Caki2 (cell line): ENCODE results near the gene NCAPD2. TPM values are rescaled to one million over a fixed set of nuclear protein-coding genes. Genes with fewer than 3 reads are reported as not detected.
"Not testable (repeated sequence)": the region's sequence is repeated elsewhere in the genome, so short reads cannot be mapped to it uniquely, and the experiment has no call there.

Experiments used
- DNase-seq: peaks from one replicate; pipeline ENCODE4 v3.0.0-alpha.2; 2015; ENCODE audit warnings: low read depth
- in situ Hi-C: cut with HindIII; loops from 2 replicates; pipeline ENCODE4 v1.10.0; 2016; ENCODE audit warnings: low sequenced_read_pairs, low pct_unique_long_range_greater_than_20kb, mixed read lengths
- total RNA-seq: library from RNA; depleted of rRNA; stranded (reverse); fragments of >200 nt; shearing (Covaris generic); gene quantifications from 2 replicates; pipeline ENCODE4 v1.2.3, GENCODE V29; 2014; ENCODE audit warnings: low replicate concordance

The NCAPD2 gene
- total RNA-seq, 1 experiment from 2014 or later: 97.5 TPM

DNA sequence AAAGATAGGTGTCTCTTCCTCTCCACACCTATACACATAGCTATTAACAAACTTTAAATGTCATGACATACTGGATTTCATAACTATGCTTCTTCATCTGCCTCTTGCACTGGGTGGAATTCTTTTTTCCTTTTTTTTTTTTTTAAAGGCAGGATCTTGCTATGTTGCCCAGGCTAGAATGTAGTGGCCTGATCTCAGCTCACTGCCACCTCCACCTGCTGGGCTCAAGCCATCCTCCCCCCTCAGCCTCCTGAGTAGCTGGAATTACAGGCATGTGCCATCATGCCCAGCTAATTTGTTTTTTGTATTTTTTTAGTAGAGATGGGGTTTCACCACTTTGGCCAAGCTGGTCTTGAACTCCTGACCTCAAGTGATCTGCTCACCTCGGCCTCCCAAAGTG is 5.7 kb upstream of the NCAPD2 start:
- no peak for DNase-seq
- in situ Hi-C loops: no loop called here

DNA sequence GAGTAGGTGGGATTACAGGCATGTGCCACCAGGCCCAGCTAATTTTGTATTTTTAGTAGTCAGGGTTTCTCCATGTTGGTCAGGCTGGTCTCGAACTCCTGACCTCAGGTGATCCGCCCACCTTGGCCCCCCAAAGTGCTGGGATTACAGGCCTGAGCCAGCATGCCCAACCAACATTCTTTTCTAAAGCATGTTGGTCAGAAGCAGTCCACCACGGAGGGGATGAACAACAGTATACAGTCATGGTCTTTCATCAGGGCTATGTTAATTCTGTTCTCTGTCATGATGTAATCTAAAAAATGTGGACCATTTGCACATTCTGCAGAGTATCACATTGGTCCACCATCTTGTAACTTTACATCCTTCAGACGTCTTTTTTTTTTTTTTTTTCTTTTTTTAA is 4.5 kb upstream of the NCAPD2 start:
- in situ Hi-C loops: no loop called here
- no peak for DNase-seq

DNA sequence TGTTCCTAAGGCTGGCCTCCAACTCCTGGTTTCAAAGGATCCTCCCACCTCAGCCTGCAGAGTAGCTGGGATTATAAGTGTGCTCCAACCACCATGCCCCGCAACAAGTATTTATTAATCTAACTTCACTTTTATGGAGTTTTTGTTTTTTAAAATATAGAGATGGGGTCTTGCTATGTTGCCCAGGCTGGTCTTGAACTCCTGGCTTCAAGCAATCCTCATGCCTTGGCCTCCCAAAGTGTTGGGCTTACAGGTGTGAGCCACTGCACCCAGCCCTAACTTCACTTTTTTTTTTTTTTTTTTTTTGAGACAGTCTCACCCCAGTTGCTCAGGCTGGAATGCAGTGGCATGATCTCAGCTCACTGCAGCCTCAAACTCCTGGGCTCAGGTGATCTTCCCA is 3.2 kb upstream of the NCAPD2 start:
- DNase-seq, in situ Hi-C loops: not testable (repeated sequence)

DNA sequence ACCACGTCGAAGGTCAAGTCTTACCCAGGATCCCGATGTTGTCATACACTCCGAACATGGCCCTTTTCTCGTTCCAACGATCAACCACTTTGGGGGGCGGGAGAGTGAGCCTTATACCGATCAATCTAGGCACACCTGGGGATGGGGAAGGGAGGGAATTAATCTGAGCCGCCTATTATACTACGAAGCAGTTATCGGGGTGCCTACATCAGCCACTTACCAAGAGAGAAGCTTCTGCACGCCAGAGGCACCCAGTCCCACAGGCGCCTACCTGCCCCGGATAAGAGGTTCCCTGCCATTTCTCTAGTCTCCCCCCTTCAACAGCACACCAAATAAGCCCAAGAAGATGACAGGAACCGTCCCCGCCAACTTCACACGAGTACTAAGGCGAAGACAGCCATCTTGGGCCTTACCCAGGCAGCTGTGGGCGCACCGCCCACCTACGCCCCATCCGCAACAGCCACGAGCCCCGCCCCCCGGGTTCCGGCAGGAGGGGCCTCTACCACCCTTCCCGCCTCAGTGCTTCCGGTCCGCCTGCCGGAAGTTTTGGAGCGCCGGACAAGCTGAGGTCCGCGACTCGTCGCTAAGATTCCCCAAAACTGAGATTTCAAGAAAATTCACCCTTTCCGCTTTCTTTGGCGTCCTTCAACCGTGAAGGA is 935 bp upstream of the NCAPD2 start, which contains the start of gene MRPL51:
Gene MRPL51, minus strand, starts transcription at position 425 of the 659 bp plus-strand sequence. Its CDS starts 126 bp downstream, at position 299.
- DNase-seq: peak; percentile 91
- in situ Hi-C loops: no loop called here

DNA sequence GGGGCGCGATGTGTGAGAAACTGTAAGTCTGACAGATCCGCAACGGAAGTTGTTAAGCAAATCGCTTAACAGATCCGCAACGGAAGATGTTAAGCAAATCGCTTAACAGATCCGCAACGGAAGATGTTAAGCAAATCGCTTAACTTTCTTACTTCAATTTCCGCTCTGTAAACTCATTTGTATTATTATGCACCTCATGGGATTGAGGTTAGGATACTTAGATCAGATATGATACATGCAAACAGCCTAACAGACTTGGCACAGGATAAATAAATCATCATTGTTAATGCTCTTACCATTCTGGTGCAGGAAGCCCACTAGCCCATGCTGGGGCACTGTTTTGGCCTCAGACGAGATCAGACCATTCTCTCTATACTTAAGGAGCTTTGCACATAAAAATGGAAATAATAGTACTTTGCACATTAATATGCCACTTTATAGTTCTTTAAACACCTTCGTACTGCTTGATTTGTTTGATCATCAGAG is 399 bp downstream of the NCAPD2 start:
- no peak for DNase-seq
- in situ Hi-C loops: no loop called here

DNA sequence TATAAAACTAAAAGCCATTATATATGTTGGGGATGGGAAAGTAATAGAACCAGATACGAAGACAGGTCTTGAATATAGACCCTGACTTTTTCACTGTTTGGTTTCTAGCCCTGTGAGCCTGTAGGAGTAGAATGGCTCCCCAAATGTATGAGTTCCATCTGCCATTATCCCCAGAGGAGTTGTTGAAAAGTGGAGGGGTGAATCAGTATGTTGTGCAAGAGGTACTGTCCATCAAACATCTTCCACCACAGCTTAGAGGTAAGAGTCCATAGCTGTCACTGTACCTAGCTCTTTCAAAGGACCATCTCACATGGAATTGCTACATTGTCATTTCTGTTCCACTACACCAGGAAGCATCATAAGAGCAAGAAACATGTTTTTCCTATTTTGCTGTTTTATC is 1.1 kb downstream of the NCAPD2 start:
- in situ Hi-C loops: no loop called here
- no peak for DNase-seq

DNA sequence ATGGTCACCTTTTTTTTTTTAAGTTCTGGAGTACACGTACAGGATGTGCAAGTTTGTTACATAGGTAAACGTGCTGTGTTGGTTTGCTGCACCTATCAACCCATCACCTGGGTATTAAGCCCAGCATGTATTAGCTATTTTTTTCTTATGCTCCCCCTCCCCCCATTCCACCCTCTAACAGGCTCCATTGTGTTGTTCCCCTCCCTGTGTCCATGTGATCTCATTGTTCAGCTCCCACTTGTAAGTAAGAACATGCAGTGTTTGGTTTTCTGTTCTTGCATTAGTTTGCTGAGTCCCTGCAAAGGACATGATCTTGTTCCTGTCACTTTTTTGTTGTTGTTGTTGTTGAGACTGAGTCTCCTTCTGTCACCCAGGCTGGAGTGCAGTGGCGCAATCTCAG is 3.4 kb downstream of the NCAPD2 start:
- in situ Hi-C loops, DNase-seq: not testable (repeated sequence)

DNA sequence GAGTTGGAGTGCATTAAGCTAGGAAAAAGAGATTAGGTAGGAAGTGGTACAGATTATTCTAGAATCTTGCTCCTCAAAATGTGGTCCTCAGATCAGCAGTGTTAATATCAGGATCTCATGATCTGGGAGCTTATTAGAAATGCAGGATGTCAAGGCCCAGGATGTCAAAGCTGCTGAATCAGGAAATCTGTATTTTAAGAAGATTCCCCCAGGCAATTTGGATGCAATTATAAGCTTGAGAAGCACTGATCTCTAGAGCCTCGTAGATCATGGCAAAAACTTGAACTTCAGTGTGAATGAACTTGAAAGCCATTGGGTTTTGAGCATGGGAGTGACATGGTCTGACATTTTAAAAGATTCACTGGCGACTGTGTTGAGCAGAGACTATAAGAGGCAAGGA is 6.6 kb downstream of the NCAPD2 start:
- in situ Hi-C loops: no loop called here

DNA sequence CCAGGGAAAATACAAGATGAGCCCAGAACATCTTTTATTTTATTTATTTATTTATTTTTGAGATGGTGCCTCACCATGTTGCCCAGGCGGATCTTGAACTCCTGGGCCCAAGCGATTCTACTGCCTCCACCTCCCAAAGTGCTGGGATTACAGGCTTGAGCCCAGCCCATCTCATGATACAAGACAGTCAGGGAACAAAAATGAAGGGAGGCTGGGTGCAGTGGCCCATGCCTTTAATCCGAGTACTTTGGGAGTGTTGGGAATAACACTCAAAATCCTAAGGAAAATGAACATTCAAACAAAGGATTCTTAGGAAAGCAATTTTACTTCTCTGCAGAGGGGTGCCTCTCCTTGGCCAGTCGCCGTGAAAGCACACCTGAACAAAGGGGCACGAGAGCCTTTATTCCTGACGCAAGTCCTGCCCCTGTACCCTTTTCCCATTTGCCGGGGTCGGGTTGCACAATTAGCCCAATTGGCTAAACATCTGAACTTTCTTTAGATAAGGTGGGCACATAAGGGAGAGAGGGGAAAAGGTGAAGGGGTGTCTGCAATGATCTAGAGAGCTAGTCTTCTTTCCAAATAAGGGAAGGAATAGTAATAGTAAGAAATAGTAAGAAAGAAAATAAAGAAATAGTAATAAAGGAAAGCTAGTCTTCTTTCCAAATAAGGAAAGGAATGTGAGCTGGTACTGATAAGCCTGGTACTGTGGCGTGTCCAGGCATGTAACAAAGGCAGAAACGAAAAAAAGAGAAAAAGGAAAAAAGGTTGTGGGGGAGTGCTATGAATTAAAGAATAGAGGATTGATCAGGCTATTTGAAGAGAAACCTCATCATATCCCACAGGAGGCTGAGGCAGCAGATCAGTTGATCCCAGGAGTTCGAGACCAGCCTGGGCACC is 13.4 kb downstream of the NCAPD2 start:
- in situ Hi-C loops: no loop called here
- DNase-seq: peak; percentile 23

More for the DNA sequence above, 6.6 kb downstream of the NCAPD2 start:
- no peak for DNase-seq

DNA sequence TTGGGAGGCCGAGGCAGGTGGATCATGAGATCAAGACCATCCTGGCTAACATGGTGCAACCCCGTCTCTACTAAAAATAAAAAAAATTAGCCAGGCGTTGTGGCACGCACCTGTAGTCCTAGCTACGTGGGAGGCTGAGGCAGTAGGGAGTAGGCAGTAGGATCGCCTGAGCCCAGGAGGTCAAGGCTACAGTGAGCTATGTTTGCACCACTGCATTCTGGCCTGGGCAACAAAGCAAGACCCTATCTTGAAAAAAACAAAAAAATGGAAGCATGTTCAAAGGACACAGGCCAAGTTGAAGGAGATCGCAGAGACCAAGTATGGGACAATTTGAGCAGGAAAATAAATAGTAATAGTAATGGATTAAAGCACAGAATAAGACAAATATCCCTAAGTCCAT is 14.2 kb downstream of the NCAPD2 start:
- in situ Hi-C loops: no loop called here
- DNase-seq: no peak

DNA sequence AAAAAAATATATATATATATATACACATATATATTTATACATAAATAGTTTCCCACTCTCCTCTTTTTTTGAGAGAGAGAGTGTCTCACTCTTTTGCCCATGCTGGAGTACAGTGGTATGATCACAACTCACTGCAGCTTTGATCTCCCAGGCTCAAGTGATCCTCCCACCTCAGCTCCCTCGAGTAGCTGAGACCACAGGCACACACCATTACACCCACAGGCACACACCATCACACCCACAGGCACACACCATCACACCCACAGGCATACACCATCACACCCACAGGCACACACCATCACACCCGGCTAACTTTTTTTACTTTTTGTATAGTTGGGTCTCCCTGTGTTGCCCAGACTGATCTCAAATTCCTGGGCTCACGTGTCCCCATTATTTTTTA is 26.3 kb downstream of the NCAPD2 start:
- no peak for DNase-seq
- in situ Hi-C loops: no loop called here

DNA sequence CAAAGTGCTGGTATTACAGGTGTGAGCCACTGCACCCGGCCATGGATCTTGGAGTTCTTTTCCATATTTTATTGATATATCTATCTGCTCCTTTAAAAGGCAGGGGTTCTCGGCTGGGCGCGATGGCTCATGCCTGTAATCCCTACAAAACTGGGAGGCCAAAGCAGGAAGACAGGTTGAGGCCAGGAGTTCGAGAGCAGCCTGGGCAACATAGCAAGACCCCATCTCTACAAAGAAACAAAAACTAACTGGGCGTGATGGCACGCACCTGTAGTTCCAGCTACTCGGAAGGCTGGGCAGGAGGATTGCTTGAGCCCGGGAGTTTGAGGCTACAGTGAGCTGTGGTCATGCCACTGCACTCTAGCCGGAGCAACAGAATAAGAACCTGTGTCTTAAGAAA is 28.3 kb downstream of the NCAPD2 start:
- DNase-seq: no peak
- in situ Hi-C loops: no loop called here

DNA sequence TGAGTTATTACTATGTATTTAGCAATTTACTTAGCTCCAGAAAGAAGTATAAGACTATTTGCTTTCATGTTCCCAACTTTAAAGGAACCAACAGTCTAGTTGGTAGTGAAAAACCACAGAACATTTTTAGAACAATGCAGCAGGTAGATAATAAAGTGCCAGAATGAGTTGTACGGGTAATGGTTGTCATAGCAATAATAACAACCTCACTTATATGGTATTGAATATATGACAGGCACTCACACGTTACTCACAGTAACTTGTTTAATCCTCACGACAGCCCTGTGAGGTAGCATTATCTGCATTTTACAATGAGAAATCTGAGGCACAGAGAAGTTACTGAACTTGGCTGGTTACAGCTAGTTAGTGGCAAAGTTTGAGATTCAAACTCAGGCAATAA is 29.8 kb downstream of the NCAPD2 start:
- in situ Hi-C loops: no loop called here
- DNase-seq: no peak

DNA sequence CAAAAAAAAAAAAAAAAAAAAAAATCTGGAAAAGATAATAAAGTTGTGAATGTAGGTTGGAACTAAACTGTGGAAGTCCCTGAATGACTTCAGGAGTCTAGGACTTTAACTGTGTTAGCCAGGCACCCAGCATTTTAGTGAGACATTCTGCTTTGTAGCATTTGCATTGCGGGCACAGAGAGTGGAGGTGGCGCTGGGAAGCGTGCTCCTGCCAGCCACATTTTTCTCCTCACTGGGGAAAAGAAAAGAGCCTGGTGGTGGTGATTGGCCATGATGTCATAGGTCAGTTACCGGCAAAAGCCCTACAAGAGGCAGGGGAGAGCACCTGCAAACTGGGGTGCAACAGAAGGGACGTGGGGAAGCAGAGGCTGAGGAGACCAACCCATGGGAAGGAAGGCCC is 30.7 kb downstream of the NCAPD2 start:
- in situ Hi-C loops: no loop called here
- no peak for DNase-seq

DNA sequence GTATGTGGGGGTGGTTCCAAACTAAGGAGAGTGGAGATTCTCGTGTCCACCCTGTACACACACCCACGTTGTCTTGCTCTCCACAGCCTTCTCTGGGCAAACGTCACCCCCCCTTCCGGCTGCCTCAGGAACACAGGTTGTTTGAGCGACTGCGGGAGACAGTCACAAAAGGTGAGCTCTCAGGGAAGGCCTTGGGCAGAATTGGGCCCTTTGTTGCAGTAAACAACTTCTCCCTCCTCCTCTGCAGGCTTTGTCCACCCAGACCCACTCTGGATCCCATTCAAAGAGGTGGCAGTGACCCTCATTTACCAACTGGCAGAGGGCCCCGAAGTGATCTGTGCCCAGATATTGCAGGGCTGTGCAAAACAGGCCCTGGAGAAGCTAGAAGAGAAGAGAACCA is 32.3 kb downstream of the NCAPD2 start:
- DNase-seq: no peak
- in situ Hi-C loops: no loop called here

DNA sequence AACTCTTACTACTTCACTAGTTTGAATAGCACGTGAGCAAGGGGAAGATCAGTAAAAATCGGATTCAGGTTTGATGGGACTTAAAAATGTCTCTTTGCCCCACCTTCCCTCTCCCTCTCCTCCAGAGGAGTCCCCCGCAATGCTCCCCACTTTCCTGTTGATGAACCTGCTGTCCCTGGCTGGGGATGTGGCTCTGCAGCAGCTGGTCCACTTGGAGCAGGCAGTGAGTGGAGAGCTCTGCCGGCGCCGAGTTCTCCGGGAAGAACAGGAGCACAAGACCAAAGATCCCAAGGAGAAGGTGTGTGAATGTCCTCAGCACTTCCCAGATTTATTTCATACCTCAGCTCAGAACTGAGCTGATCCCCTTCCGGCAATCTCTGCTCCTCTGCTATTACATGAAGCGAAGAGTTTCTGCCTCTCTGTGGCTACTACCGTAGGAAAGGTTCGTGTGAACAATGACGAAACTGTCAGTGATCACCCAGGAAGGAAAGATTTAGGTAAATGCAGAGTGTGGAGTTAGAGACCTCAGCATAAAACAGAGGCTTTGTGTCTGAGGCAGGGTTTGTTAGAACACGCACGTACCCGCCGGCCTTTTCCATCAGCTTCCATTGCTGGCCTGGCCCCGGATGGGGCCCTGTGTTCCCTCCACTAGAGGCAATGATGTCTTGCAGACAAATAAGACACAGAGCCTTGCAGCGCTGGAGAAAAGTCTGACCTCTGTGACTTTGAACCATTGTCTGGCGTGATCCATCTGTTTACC is 33.0 kb downstream of the NCAPD2 start:
- in situ Hi-C loops: no loop called here
- DNase-seq: no peak

DNA sequence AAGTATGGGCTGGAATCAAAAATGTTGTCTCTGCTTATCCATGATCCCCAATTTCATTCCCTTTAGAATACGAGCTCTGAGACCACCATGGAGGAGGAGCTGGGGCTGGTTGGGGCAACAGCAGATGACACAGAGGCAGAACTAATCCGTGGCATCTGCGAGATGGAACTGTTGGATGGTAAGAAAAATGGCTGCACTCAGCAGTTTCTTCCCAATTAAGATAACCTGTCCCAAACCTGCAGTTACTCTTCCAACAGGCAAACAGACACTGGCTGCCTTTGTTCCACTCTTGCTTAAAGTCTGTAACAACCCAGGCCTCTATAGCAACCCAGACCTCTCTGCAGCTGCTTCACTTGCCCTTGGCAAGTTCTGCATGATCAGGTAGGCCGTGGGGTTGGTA is 33.8 kb downstream of the NCAPD2 start:
- in situ Hi-C loops: no loop called here
- DNase-seq: no peak

DNA sequence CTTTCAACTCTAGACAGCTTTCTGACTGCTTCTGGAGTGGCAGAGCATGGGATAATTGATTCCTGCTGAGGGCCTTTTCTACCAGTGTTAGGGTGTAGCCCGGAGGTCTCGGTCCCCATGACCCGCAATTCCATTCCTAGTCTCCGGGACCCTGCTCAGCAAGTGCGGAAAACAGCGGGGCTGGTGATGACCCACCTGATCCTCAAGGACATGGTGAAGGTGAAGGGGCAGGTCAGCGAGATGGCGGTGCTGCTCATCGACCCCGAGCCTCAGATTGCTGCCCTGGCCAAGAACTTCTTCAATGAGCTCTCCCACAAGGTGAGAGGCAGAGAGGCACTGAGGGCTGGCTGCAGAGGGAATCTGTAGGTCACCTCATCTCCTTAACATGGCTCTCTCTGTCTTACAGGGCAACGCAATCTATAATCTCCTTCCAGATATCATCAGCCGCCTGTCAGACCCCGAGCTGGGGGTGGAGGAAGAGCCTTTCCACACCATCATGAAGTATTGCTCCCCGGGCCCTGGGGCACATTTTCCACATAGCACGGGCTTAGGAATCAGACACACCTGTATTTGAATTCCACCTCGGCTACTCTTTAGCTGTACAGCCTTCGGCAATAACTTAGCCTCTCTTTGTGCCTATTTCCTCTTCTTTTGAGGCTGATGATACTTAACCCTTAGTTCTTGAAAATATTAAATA is 34.8 kb downstream of the NCAPD2 start:
- no peak for DNase-seq
- in situ Hi-C loops: no loop called here
